ENCODE data around the gene ISG20. TPM values are rescaled to one million over a fixed set of nuclear protein-coding genes. Genes with fewer than 3 reads are reported as not detected.

The ISG20 gene
- total RNA-seq, 1 experiment from 2014 or later, result 1.8 TPM

DNA sequence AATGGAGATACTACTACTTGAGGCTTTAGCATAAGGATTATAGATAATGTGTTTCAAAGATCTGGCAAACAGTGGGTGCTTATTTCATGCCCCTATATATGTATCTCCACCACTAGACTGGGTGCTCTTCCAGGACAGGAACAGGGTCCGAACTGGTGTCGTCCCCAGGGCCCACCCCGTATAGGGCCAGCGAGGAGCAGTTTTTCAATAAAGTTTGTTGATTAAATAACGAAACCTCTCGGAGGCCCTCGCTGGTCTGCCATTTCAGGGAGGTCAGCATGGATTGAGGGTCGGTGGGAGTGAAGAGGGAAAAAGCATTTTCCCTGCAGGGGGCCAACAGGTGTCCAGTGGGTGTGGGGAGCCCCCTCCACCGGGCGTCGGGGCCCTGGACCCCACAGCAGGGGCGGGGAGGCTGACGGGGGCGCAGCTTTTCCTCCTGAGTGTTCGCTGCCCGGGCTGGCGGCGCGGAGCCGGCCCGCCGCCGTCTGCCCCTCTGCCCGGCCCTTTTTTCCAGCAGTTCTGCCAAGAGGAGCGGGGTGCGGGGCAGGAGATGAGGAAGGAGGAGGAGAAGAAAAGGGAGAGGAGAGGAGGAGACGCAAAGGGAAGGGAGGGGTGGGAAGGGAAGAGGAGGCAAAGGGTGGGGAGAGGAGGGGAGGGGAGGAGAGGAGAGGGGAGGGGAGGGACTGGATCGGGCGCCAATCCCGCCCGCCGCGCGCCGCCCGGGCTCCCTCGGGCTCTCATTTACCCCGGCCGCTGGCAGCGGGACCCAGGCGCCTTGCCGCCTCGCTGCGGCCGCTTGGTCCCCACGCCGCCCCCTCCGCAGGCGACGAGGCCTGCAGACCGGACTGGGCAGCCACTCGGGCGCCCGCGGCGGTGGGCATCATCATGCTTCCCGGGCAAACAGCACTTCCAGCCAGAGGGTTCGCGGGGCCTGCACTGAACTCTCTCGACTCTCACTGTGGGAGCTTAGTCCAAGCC is 66.3 kb downstream of the ISG20 start:
- intact Hi-C loops (cut with micrococcal nuclease; ENCODE audit: unreplicated experiment), result no loop called here
- Histone ChIP-seq H3K27me3 (replicated peaks; ENCODE audit: insufficient read depth, low read depth, low read length, poor library complexity) (peaks cover 69% of the 10 kb centered on the region), H3K4me1 (ENCODE audit: insufficient read depth, low read length, poor library complexity, severe bottlenecking) (no peaks in the 10 kb centered on the region), H3K4me3 (ENCODE audit: low read depth, low read length, poor library complexity, severe bottlenecking) (peak overlapping the region; percentile 35), H3K27ac (ENCODE audit: low read depth, low read length, poor library complexity, severe bottlenecking) (no peak overlapping the region), H3K9me3 (ENCODE audit: low read depth, low read length, poor library complexity, severe bottlenecking) (no peaks in the 10 kb centered on the region), H3K36me3 (ENCODE audit: insufficient read depth, low read length, poor library complexity, severe bottlenecking) (no peaks in the 10 kb centered on the region)
- POLR2A ChIA-PET (ENCODE audit: low non-redundant PET), result no interaction called here
- BruUV-seq (replicated peaks), result no TSS peak
- peak; percentile 46 for DNase-seq (ENCODE audit: low spot score)
- TF ChIP-seq, protein P1, sequence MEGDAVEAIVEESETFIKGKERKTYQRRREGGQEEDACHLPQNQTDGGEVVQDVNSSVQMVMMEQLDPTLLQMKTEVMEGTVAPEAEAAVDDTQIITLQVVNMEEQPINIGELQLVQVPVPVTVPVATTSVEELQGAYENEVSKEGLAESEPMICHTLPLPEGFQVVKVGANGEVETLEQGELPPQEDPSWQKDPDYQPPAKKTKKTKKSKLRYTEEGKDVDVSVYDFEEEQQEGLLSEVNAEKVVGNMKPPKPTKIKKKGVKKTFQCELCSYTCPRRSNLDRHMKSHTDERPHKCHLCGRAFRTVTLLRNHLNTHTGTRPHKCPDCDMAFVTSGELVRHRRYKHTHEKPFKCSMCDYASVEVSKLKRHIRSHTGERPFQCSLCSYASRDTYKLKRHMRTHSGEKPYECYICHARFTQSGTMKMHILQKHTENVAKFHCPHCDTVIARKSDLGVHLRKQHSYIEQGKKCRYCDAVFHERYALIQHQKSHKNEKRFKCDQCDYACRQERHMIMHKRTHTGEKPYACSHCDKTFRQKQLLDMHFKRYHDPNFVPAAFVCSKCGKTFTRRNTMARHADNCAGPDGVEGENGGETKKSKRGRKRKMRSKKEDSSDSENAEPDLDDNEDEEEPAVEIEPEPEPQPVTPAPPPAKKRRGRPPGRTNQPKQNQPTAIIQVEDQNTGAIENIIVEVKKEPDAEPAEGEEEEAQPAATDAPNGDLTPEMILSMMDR (conservative IDR thresholded peaks at IDR 0.05; ENCODE audit: low read depth, low read length), result no peak
- peak; percentile 49 for TF ChIP-seq EZH2 (IDR thresholded peaks at IDR 0.05; ENCODE audit: borderline replicate concordance, low read depth, low read length, poor library complexity, severe bottlenecking)
- CTCF ChIA-PET, result no interaction called here

DNA sequence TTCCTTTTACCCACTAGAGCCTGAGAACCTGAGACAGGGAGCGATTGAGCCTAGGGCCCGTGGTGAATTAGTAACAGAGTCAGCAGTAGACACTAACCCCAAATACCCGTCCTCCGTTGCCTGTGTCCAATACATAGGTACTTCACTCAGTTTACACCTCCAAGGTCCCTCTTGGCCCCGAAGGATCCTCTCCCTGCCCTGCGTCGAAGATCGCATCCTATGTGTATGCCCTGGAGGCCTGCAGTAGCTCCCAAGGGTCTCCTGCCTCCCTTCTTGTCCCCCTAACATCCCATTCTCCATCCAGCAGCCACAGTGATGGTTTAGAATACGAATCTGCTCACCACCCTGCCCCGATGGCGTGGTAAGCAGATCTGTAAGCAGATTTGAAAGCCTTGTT is 67.0 kb downstream of the ISG20 start:
- BruUV-seq (replicated peaks), result no TSS peak
- CTCF ChIA-PET, result no interaction called here

More for the DNA sequence above, 67.0 kb downstream of the ISG20 start:
- Histone ChIP-seq H3K9me3 (ENCODE audit: low read depth, low read length, poor library complexity, severe bottlenecking) (no peaks in the 10 kb centered on the region), H3K27me3 (replicated peaks; ENCODE audit: insufficient read depth, low read depth, low read length, poor library complexity) (peaks cover 73% of the 10 kb centered on the region), H3K4me1 (ENCODE audit: insufficient read depth, low read length, poor library complexity, severe bottlenecking) (no peaks in the 10 kb centered on the region), H3K4me3 (ENCODE audit: low read depth, low read length, poor library complexity, severe bottlenecking) (peak overlapping the region; percentile 35), H3K27ac (ENCODE audit: low read depth, low read length, poor library complexity, severe bottlenecking) (no peak overlapping the region), H3K36me3 (ENCODE audit: insufficient read depth, low read length, poor library complexity, severe bottlenecking) (no peaks in the 10 kb centered on the region)
- POLR2A ChIA-PET (ENCODE audit: low non-redundant PET), result no interaction called here
- no peak for DNase-seq (ENCODE audit: low spot score)
- intact Hi-C loops (cut with micrococcal nuclease; ENCODE audit: unreplicated experiment), result no loop called here
- TF ChIP-seq EZH2 (IDR thresholded peaks at IDR 0.05; ENCODE audit: borderline replicate concordance, low read depth, low read length, poor library complexity, severe bottlenecking), result no peak
- TF ChIP-seq, protein P1 (conservative IDR thresholded peaks at IDR 0.05; ENCODE audit: low read depth, low read length), result no peak

Small RNA genes lying within 50 kb of the gene (microRNA-seq; reads per million reads assigned to microRNA genes)
- gene MIR1179, result 1.3 reads per million
- gene MIR3529, result not detected
- gene MIR7-2, result not detected

Other genes starting within 250 kb of the ISG20 start
- 41.4 and 44.2 TPM in 2 replicates for gene MRPL46, start 171.6 kb upstream of the ISG20 start, total RNA-seq (2021)
- gene MRPS11, start 171.3 kb upstream of the ISG20 start, total RNA-seq (2021), result 84.3 and 90.0 TPM in 2 replicates
- gene DET1, start 92.3 kb upstream of the ISG20 start, total RNA-seq (2021), result 7.7 and 8.8 TPM in 2 replicates
- gene AEN, start 17.7 kb upstream of the ISG20 start, total RNA-seq (2021), result 44.4 and 52.4 TPM in 2 replicates
- not detected in 2 replicates for gene ACAN, start 164.4 kb downstream of the ISG20 start, total RNA-seq (2021)